ENCODE results near the gene ABHD5. TPM values are rescaled to one million over a fixed set of nuclear protein-coding genes. Genes with fewer than 3 reads are reported as not detected.
"Not testable (repeated sequence)": the region's sequence is repeated elsewhere in the genome, so short reads cannot be mapped to it uniquely, and the experiment has no call there.

The ABHD5 gene
- total RNA-seq, 2 experiments from 2014 or later: 7.8 to 8.4 TPM

GRCh38 chr3:43670635-43671522, 19.9 kb upstream of the ABHD5 start:
- Mint-ChIP-seq H3K9me3 (no peaks in the 10 kb centered on the region), H3K4me3 (no peak overlapping the region), H3K4me1 (ENCODE audit: low read depth) (no peaks in the 10 kb centered on the region), H3K36me3 (ENCODE audit: low read depth) (no peaks in the 10 kb centered on the region), H3K27me3 (peaks cover 7% of the 10 kb centered on the region), H3K27ac (no peak overlapping the region)
- ChIA-PET POLR2A (no interaction called here), CTCF (interaction anchor here (0.9 kb wide), 1 partner anchor 126 kb away, joined by 4 read pairs; no protein-coding TSS in a partner anchor)
- ATAC-seq (no peak), DNase-seq (no peak)
- intact Hi-C loops (cut with micrococcal nuclease): no loop called here
- TF ChIP-seq CTCF (IDR thresholded peaks at IDR 0.05): no peak

- Mint-ChIP-seq H3K27me3 (peaks cover 3% of the 10 kb centered on the region), H3K36me3 (ENCODE audit: low read depth) (peaks cover 3% of the 10 kb centered on the region), H3K4me1 (ENCODE audit: low read depth) (no peaks in the 10 kb centered on the region), H3K9me3 (peaks cover 2% of the 10 kb centered on the region), H3K4me3 (no peak overlapping the region), H3K27ac (no peak overlapping the region)
- POLR2A ChIA-PET: no interaction called here
- intact Hi-C loops (cut with micrococcal nuclease): no loop called here
- CTCF ChIA-PET: no interaction called here
- no peak for DNase-seq
- ATAC-seq: no peak
- TF ChIP-seq CTCF (IDR thresholded peaks at IDR 0.05): no peak
Measured at GRCh38 chr3:43674345-43675085, 16.2 kb upstream of the ABHD5 start.

- POLR2A ChIA-PET: no interaction called here
- TF ChIP-seq CTCF (IDR thresholded peaks at IDR 0.05): no peak
- Mint-ChIP-seq H3K4me1 (ENCODE audit: low read depth) (no peaks in the 10 kb centered on the region), H3K9me3 (peaks cover 2% of the 10 kb centered on the region), H3K36me3 (ENCODE audit: low read depth) (peaks cover 3% of the 10 kb centered on the region), H3K27me3 (peaks cover 2% of the 10 kb centered on the region), H3K27ac (no peak overlapping the region), H3K4me3 (no peak overlapping the region)
- DNase-seq (no peak), ATAC-seq (no peak)
- intact Hi-C loops (cut with micrococcal nuclease): no loop called here
- CTCF ChIA-PET: no interaction called here
Measured at GRCh38 chr3:43675593-43675992, 15.1 kb upstream of the ABHD5 start.

GRCh38 chr3:43676441-43676840, 14.3 kb upstream of the ABHD5 start:
- Mint-ChIP-seq H3K36me3 (ENCODE audit: low read depth) (peaks cover 3% of the 10 kb centered on the region), H3K4me3 (no peak overlapping the region), H3K9me3 (peaks cover 2% of the 10 kb centered on the region), H3K4me1 (ENCODE audit: low read depth) (no peaks in the 10 kb centered on the region), H3K27ac (no peak overlapping the region), H3K27me3 (no peaks in the 10 kb centered on the region)
- DNase-seq (no peak), ATAC-seq (no peak)
- intact Hi-C loops (cut with micrococcal nuclease): no loop called here
- ChIA-PET POLR2A (interaction anchor here (0.6 kb wide), 1 partner anchor 160 kb away, joined by 4 read pairs; no protein-coding TSS in a partner anchor), CTCF (no interaction called here)
- TF ChIP-seq CTCF (IDR thresholded peaks at IDR 0.05): no peak

GRCh38 chr3:43678375-43678774, 12.4 kb upstream of the ABHD5 start:
- H3K9me3 Mint-ChIP-seq; H3K36me3 Mint-ChIP-seq (ENCODE audit: low read depth); H3K27ac Mint-ChIP-seq; H3K4me1 Mint-ChIP-seq (ENCODE audit: low read depth); DNase-seq; H3K27me3 Mint-ChIP-seq; intact Hi-C loops (cut with micrococcal nuclease); H3K4me3 Mint-ChIP-seq; CTCF ChIA-PET; ATAC-seq: not testable (repeated sequence)
- POLR2A ChIA-PET: interaction anchor here (0.8 kb wide), 1 partner anchor 12 kb away, joined by 3 read pairs; no protein-coding TSS in a partner anchor

GRCh38 chr3:43678887-43679449, 11.8 kb upstream of the ABHD5 start:
- H3K27me3 Mint-ChIP-seq; H3K36me3 Mint-ChIP-seq (ENCODE audit: low read depth); H3K4me1 Mint-ChIP-seq (ENCODE audit: low read depth); DNase-seq; H3K4me3 Mint-ChIP-seq; intact Hi-C loops (cut with micrococcal nuclease); H3K27ac Mint-ChIP-seq; ATAC-seq; H3K9me3 Mint-ChIP-seq; CTCF ChIA-PET: not testable (repeated sequence)
- POLR2A ChIA-PET: interaction anchor here (0.8 kb wide), 1 partner anchor 11 kb away, joined by 3 read pairs; no protein-coding TSS in a partner anchor

GRCh38 chr3:43680857-43681256, 9.9 kb upstream of the ABHD5 start:
- intact Hi-C loops (cut with micrococcal nuclease); ATAC-seq; DNase-seq; H3K27ac Mint-ChIP-seq; H3K27me3 Mint-ChIP-seq; POLR2A ChIA-PET; H3K36me3 Mint-ChIP-seq (ENCODE audit: low read depth); H3K9me3 Mint-ChIP-seq; H3K4me3 Mint-ChIP-seq; H3K4me1 Mint-ChIP-seq (ENCODE audit: low read depth): not testable (repeated sequence)
- CTCF ChIA-PET: interaction anchor here (1.7 kb wide), 1 partner anchor 36 kb away, joined by 3 read pairs; no protein-coding TSS in a partner anchor
